AG09319 (cell line): ENCODE data around the gene INHBE.
"Not testable (repeated sequence)": the region's sequence is repeated elsewhere in the genome, so short reads cannot be mapped to it uniquely, and the experiment has no call there.

Source experiments
- DNase-seq: peaks from one replicate; pipeline ENCODE4 v3.0.0-alpha.2; 2010; ENCODE audit warnings: low read depth; ENCODE audit errors: extremely low read depth
- TF ChIP-seq, protein P1 (sequence below): IDR thresholded peaks from 2 replicates; pipeline ENCODE4 v1.5.1; 2011; ENCODE audit warnings: low read depth, mild to moderate bottlenecking, inconsistent platforms, low read length, moderate library complexity

Gene INHBE

DNA sequence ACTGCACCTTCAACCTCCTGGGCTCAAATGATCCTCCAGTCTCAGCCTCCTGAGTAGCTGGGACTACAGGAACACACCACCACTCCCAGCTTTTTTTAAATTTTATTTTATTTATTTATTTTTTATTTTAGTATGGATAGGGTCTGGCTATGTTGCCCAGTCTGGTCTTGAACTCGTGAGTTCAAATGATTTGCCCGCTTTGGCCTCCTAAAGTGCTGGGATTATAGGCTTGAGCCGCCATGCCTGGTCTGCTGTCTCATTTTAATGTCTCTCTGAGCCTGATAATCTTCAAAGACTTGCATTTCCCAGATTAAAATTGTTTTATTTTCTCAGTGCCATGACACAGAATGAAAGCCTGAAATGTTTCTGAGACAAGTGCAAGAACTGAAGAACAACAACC is 21.7 kb upstream of the INHBE start:
- TF ChIP-seq, protein P1, sequence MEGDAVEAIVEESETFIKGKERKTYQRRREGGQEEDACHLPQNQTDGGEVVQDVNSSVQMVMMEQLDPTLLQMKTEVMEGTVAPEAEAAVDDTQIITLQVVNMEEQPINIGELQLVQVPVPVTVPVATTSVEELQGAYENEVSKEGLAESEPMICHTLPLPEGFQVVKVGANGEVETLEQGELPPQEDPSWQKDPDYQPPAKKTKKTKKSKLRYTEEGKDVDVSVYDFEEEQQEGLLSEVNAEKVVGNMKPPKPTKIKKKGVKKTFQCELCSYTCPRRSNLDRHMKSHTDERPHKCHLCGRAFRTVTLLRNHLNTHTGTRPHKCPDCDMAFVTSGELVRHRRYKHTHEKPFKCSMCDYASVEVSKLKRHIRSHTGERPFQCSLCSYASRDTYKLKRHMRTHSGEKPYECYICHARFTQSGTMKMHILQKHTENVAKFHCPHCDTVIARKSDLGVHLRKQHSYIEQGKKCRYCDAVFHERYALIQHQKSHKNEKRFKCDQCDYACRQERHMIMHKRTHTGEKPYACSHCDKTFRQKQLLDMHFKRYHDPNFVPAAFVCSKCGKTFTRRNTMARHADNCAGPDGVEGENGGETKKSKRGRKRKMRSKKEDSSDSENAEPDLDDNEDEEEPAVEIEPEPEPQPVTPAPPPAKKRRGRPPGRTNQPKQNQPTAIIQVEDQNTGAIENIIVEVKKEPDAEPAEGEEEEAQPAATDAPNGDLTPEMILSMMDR = no peak
- no peak for DNase-seq

DNA sequence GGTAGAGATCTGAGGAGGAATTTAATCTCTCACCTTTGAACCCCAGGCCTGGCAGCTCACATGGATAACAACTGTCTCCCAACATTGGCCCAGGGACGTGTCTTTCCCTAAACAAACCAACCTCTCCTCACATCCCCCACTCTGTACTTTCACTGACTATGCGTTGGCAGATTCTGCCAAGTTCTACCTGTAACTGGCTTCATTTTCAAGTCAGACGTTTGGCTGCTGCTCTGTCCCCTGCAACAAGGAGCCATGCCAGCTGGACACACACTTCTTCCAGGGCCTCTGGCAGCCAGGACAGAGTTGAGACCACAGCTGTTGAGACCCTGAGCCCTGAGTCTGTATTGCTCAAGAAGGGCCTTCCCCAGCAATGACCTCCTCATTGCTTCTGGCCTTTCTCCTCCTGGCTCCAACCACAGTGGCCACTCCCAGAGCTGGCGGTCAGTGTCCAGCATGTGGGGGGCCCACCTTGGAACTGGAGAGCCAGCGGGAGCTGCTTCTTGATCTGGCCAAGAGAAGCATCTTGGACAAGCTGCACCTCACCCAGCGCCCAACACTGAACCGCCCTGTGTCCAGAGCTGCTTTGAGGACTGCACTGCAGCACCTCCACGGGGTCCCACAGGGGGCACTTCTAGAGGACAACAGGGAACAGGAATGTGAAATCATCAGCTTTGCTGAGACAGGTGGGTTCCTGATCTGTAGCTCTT is 20.4 kb upstream of the INHBE start, which contains the start of gene INHBC:
INHBC (plus strand) TSS at position 268 of the 707 bp plus-strand sequence; CDS start at position 371, 103 bp downstream.
- TF ChIP-seq, protein P1 = no peak
- no peak for DNase-seq

DNA sequence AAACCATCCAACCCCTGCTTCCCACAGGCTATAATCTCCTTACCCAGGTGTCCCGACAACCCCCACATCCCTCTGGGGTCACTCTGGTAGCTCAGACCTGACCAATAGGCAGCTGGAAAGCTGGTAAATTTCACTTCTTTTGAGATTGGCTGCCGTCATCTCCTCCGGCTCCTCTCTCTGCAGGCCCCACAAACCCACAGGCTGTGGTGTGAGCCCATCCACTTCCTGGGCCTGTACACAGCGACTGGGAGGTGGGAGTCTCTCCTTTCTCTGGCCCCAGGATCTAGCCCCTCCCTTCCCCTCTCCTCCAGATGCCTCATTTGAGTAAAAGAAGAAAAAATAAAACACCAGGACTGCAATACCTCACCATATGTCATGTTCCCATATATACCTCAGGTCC is 19.8 kb upstream of the INHBE start:
- DNase-seq = no peak
- TF ChIP-seq, protein P1 = no peak

DNA sequence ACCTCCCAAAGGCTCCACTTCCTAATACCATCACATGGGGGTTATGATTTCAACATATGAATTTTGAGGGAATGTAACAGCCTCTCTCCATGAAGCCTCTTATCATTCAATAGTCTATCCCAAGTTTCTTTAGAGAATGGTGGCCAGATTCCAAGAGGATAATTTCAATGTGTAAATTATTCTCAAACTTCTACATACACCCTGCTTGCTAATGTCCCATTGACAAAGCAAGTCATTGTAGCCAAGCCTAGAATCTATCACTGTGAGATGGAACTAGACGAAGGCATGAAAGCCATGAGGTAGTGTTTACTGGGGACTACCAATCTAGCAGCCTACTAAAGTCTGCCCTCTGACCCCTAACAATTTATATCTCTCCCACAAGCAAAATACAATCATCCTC is 16.7 kb upstream of the INHBE start:
- TF ChIP-seq, protein P1 = no peak
- no peak for DNase-seq

DNA sequence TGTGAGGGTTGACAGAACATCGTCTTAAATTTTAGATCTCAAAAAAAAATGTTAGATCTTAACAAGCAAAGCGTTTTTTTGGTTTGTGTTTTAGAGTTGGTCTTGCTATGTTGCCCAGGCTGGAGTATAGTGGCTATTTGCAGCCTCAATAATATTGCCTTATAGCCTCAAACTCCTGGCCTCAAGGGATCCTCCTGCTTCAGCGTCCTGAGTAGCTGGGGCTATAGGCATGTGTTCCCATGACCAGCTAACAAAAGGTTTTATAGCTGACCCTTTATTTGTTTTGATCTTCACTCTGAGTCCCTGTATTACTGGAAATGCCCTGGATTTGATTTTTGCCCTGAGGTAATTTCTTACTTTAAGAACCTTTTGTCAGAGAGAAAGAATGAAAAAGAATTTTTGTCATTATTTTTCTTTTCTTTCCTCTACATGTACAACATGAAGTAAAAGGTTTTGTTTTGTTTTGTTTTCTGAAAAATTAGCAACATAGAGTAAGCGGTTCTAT is 15.3 kb upstream of the INHBE start:
- DNase-seq = no peak
- TF ChIP-seq, protein P1 = no peak

DNA sequence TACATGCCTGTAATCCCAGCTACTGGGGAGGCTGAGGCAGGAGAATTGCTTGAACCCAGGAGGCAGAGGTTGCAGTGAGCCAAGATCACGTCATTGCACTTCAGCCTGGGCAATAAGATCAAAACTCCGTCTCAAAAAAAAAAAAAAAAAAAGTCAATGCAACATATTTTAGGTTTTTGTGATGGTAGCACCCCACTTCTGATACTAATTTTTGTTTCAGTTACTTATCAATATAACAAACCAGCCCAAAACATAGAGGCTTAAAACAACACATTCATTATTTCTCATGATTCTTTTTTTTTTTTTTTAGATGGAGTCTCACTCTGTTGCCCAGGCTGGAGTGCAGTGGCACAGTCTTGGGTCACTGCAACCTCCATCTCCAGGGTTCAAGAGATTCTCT is 13.7 kb upstream of the INHBE start:
- not testable (repeated sequence) for DNase-seq

DNA sequence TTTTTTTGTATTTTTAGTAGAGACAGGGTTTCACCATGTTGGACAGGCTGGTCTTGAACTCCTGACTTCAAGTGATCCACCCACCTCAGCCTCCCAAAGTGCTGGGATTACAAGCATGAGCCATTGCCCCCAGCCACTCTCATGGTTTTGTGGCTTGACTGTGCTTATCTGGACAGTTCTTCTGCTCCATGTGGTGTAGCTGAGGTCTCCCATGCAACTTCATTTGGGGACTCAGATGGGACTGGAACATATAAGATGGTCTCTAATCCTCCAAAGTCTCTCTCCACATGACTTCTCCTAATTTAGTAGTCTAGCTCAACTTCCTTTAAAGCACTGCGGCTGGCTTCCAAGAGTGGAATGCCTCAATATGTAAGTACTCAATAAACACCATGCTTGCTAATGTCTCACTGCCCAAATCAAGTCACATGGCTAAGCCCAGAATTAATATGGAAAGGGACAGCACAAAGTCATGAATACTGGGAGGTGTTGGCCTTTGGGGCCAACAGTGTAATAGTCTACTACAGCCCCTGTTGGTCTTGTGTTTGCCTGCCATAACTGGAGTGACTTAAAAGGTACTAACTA is 13.2 kb upstream of the INHBE start:
- TF ChIP-seq, protein P1 = no peak
- DNase-seq = no peak

DNA sequence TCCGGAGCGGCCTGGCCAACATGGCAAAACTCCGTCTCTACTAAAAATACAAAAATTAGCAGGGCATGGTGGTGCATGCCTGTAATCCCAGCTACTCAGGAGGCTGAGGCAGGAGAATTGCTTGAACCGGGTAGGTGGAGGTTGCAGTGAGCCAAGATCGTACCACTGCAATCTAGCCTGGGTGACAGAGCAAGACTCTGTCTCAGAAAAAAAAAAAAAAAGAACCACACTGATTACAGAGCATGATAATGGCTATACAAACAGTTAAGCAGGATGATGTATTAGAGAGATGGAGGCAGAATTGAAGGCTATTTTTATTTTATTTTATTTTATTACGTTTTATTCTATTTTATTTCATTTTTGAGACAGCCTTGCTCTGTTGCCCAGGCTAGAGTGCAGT is 10.8 kb upstream of the INHBE start:
- not testable (repeated sequence) for DNase-seq
